ENCODE measurements around the gene EAPP. TPM values are rescaled to one million over a fixed set of nuclear protein-coding genes. Genes with fewer than 3 reads are reported as not detected.
"Not testable (repeated sequence)": the region's sequence is repeated elsewhere in the genome, so short reads cannot be mapped to it uniquely, and the experiment has no call there.

Gene EAPP
- total and polyA plus RNA-seq, 2 experiments from 2014 or later = 25.0 to 53.6 TPM

GRCh38 chr14:34507459-34507858, 32.0 kb downstream of the EAPP start (continued):
- TF ChIP-seq ZNF462 (CRISPR knock-in tag; IDR thresholded peaks at IDR 0.05) (no peak), REST (IDR thresholded peaks at IDR 0.05; ENCODE audit: unreplicated experiment) (no peak)

GRCh38 chr14:34505124-34505491, 34.4 kb downstream of the EAPP start:
- H3K4me3 ChIP-seq; H4K20me1 ChIP-seq (replicated peaks; ENCODE audit: insufficient read depth); H3K36me3 Mint-ChIP-seq (ENCODE audit: low read depth); H3K9me3 Mint-ChIP-seq; ATAC-seq; H3K9me2 ChIP-seq (ENCODE audit: insufficient read depth); H3K4me3 Mint-ChIP-seq; H3K27ac ChIP-seq (ENCODE audit: low read depth); H3K4me2 ChIP-seq; H3K79me2 ChIP-seq (replicated peaks; ENCODE audit: insufficient read depth); H3F3A ChIP-seq (replicated peaks; ENCODE audit: low read depth); H3K27me3 Mint-ChIP-seq (ENCODE audit: insufficient read depth, low read depth, poor library complexity); H2AFZ ChIP-seq; H3K36me3 ChIP-seq (ENCODE audit: insufficient read depth); H3K27ac Mint-ChIP-seq; H3K27me3 ChIP-seq (ENCODE audit: insufficient read depth); DNase-seq (ENCODE audit: low spot score): not testable (repeated sequence)
- H3K4me1 ChIP-seq (ENCODE audit: insufficient read depth) = peaks cover 15% of the 10 kb centered on the region
- H3K4me1 Mint-ChIP-seq = peaks cover 13% of the 10 kb centered on the region

GRCh38 chr14:34504027-34504426, 35.5 kb downstream of the EAPP start:
- H3K4me1 Mint-ChIP-seq = peaks cover 13% of the 10 kb centered on the region
- H2AFZ ChIP-seq; H3K4me2 ChIP-seq; H3K9me2 ChIP-seq (ENCODE audit: insufficient read depth); H3F3A ChIP-seq (replicated peaks; ENCODE audit: low read depth); H3K27me3 Mint-ChIP-seq (ENCODE audit: insufficient read depth, low read depth, poor library complexity); H3K4me3 Mint-ChIP-seq; DNase-seq (ENCODE audit: low spot score); ATAC-seq; H3K27me3 ChIP-seq (ENCODE audit: insufficient read depth); H3K27ac ChIP-seq (ENCODE audit: low read depth); H3K27ac Mint-ChIP-seq; H3K36me3 Mint-ChIP-seq (ENCODE audit: low read depth); H3K36me3 ChIP-seq (ENCODE audit: insufficient read depth); H3K9me3 Mint-ChIP-seq; H3K79me2 ChIP-seq (replicated peaks; ENCODE audit: insufficient read depth); H4K20me1 ChIP-seq (replicated peaks; ENCODE audit: insufficient read depth); H3K4me3 ChIP-seq: not testable (repeated sequence)
- peaks cover 15% of the 10 kb centered on the region for H3K4me1 ChIP-seq (ENCODE audit: insufficient read depth)
